NCI-H2171 (cell line): Measurements from ENCODE around the gene SUSD6.
A peak's percentile ranks its signal among the peaks of the same experiment; 100 is the strongest.
"Not testable (repeated sequence)": the region's sequence is repeated elsewhere in the genome, so short reads cannot be mapped to it uniquely, and the experiment has no call there.

Experiments used
- DNase-seq: peaks from one replicate; lab custom pipeline; 2025; lab: John Stamatoyannopoulos, UW

Gene SUSD6

DNA sequence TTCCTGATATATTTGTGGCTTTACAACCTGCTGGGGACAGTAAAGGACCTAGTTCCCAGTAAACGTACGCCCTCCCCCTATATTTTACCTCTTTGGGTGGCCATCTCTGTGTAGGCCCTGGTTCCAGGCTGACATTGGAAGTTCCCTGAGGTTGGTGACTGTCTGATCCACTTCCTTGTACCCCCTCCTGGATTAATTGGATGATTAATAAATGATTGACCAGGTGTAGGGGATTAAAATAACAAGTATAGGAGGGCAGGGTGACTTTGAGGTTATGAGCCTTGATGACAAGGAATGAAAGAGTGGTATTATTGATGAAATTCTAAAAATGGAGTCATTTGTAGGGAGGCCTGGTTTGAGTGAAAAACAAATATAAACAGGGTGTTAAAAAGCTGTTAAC lies 9.6 kb downstream of the SUSD6 start:
- no peak for DNase-seq

DNA sequence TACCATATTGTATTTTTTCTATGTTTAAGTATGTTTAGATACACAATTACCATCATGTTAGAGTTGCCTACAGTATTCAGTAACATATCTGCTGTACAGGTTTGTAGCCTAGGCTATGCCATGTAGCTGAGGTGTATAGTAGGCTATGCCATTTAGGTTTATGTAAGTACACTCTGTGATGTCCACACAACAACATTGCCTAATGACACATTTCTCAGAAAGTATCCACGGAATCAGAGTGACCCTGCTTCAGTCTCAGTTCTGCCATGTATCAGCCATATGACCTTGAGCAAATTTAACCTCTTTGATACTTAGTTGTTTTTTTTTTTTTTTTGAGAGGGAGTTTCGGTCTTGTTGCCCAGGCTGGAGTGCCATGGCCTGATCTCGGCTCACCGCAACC lies 12.7 kb downstream of the SUSD6 start:
- no peak for DNase-seq

DNA sequence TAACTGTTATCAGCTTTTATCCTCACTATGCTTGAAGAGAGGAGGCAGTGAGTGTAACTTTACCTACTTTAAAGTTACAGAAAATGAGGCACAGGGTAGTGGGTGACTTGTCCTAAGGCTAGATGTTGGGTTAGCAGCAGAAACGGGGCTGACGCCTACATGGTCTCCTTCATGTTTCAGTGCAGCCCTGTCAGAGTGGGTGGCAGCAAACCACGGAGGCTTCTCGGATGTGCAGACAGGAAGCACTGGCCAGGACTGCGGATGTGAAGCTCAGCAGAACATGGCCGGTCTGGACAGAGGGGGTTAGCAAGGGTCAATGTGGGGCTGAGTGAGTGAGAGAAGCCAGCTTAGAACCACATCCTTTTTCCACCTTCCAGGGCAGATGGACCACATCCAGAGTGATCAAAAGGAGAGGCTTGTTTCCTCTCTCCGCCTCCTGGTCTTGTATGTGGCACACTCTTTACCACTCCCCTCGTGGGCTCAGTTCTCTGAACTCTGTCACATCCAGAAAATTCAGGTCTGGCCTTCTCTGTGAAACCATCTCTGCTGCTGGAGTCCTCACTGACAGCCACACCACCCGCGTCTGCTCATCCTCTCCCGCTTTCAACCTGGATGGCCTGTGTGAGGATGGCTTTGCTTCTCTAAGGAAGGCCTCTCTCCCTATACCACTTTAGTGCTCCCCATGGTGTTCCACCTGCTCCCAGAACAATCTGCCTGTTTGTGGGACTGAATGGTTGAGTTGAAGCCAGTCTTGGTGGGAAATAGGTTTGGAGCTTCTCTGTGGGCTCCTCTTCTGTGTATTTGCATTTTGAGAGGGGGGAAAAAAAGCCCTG lies 14.1 kb downstream of the SUSD6 start:
- DNase-seq: no peak

DNA sequence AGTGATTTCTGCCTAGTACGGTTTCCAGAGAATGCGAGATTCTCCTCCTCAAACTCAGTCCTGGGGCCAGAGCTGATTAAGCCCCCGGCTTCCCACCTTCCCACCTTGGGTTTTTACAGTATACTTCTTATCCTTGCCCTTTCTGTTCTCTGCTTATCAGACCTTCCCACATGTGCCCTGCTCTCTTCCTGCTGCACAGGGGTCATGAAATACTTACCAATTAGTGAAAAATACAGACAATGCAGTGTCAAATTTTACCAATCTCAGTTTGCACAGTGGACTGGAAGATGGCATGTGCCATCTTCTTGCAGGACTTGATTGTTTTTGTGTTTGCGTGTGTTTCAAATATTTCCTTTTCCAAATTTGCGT lies 14.7 kb downstream of the SUSD6 start:
- no peak for DNase-seq

DNA sequence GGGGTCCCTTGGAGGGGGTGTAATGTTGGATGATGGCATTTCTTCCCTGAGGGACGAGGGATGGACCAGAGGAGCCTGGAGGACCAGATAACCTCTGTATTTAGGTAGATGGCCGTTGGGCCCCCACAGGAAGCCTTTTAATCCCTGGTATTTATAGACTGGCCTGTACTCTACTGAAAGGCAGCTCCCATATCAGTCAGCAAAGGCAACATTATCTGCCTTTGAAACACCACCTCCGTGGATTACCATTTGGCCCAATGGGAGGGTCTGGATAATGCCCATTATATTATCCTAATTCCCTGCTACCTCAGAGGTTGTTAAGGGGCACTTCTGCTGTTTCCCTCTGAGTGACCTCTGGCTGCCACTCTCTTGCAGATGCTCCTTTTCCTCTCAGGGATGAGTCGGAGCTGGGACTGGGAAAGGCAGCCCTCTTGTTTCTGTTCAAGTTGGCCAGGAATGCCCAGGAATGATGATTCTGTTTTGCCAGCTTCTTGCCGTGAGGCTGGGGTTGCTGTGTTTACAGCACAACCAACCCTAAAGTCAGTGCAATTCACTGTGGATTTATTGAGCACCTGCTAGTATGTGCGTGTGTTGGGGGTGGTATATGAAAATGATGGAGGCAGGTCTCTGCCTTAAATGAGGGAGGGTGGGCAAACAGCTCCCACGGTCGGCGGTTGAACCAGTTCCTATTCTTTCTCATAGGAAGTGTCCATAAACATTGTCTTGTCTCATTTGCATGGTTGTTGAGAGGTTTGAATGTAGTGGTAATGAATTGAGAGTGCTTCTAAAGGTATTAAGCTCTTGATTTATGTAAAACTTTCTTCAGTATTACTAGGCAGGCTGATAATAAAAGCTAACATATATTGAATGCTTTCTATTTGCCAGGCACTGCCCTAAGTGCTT lies 18.1 kb downstream of the SUSD6 start:
- DNase-seq: no peak

DNA sequence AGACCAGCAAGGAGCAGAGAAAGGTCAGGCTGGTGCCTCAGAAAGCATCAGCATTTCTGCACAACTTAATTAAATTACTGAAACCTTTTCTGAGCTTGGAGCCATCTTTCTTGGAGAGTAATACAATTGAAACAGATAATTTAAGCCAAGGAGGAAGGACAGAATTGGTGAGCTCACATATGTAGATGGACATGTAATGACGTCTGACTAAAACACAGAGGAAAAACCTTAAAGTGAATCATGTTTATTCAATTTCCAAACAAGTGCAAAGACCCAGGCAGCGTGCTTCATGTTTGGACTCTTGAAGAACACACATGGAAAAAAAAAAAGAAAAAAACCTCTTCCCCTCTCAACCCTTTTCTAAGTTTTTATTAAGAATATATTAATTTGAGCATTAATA lies 19.0 kb downstream of the SUSD6 start:
- DNase-seq: no peak

DNA sequence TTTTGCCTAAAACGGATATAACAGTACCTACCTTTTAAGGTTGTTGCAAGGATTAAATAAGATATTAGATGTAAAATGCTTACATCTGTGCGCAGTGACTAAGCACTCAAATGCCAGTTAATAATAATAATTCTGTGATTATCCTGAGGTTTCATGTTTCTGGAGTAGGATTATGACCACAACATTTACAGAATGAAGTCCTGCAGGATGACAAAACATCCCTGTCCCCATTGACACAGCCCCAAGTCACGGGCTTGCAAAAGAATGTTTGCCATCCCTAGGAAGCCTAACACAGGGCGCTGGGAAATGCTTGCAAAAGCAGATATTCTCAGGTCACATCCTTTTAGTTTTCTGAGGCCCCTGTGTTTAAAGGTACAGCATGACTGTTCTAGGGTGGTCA lies 20.1 kb downstream of the SUSD6 start:
- no peak for DNase-seq

DNA sequence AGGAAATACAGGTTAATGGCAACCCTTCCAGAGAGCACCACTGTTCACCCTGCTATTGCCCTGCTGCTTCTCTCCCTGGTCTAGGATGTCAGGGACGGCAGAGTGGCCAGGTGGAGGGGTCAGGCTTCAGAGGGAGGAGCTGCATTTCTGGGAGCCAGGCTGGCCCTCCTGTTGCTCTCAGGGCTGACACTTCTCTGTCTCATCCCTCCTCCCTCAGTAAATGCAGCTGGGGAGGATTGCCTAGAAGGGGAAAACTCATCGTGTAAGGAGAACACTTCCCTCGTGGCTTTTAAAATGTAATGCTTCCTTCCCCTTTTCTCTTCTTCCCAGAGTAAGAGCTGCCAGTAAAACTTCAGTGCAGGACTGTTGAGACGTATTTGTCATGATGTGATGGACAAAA lies 20.8 kb downstream of the SUSD6 start:
- no peak for DNase-seq

DNA sequence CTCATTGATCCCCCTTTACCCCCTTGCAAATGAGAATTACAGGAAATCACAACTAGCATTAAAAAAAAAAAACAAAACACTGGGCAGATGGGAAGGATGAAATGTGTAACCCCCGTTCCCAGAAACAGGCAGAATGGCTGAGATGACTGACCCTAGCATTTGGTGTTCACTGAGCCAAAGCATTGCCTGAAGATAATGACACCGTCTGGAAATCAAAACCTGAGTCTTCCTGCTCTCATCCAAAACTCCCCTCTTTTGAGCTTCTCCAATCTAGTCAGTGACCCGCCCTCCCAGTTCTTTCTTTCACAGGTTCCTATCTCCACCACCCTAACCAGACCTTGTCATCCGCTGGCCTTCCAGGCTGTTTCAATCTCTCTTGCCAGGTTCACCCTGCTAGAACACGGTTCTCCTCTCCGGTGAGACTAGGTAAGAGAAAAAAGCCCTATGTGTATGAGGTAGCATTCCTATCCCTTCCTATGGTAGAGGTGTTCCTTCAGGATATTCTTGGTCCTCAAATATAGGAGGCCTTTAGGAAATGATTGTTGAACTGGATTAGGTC lies 21.3 kb downstream of the SUSD6 start:
- no peak for DNase-seq

DNA sequence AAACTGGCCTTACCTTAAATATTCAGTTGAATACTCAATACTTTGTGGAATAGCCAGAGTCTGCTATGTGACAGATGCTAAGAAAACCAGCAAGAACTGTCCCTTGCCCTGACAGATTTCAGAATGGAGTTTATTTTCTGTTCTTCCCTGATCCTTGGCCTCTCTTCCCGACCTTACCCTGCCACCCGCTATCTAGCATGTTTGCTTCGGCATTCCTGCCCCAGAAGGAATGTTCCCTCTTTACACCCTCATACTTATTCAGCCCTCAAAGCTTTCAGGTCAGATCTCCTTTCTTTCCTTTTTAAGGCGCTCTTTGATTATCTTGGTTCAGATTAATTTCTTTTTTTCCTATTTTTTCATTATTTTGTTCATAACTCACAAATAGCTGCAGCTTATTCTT lies 21.8 kb downstream of the SUSD6 start:
- DNase-seq: no peak

DNA sequence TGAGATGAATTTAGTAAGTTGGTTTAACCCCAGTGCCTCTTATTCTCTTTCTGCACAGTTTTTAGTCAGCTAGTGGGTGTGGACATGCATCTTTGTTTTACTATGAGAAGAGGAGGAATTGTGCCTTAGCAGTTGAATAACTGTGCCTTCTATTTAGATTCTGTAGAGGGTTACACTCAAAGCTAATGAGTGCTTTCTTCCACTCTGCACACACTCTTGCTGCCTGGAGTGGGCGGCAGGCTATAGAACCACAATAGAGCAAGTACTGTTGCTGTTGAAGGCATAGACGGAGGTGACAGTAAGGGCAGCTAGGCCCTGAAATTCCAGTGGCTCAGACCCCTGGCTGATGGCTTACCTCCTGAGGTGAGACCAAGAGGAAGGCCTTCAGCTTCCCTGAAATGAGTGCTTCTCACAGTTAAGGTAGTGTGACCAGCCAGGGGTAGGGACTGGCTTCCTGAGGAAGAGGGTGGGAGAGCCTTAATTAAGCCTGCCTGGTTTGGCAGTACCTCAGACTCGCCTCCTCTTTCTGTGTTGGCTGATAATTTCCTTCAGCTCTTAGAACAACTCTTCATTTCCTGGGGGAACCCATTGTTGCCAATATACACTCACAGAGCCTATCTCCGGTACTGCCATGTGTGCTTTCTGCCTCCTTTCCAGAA lies 24.7 kb downstream of the SUSD6 start:
- no peak for DNase-seq

DNA sequence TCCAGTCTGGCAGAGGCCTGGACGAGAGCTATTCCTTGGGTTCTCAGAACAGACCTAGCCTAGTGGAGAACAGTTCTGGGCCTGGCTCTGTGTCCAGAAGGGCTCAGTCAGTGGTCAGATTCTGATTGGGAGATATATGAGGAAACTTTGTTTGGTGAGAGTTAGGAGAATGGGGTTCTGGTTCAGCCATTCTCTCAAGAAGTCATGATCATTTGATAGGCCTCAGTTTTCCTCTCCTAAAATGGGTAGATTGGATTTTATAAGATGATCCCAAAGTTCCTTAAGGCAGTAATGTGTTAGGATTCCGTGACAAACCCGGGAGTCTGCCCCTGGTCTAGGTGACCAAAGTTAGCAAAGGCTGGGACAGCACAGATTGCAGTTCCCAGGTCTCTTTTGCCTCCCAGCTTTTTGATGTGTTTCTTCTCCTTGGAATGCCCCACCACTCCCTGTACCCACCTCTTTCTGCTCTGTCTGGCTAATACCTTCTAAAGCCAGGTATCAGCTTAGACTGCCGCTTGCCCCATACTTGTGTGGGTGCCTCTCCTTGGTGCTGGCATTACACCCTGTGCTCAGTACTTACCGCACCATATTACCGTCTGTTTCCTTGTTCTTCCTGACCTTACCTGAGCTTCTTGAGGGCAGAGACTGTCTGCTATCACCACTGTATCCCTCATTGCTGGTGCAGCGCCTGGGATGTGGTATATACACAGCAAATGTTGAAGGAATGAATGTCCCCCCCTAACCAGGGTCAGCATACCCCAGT lies 25.5 kb downstream of the SUSD6 start:
- no peak for DNase-seq

DNA sequence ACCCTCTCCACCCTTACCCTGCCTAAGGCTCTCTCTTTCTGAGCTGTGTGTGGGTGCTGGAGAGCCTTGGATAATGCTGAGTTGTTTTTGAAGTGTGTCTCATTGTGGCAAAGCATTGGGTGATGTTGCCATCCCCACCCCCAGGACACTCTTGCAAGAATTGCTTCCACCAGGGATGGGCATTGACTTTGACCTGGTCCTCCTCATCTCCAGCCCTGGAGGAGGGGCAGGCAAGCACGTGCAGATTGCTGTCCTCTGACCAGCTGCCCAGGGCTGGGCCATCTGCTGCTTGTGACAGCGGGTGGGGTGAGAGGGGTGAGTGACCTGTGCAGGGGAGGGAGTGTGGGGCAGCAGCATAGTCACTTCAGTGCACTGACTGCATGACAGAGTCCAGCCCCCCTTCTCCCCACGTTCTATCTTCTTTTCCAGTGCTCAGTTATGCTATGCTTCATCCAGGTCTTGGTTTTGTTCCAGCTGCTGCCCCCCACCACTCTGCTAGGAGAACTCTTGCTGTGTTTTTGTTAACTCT lies 26.2 kb downstream of the SUSD6 start:
- DNase-seq: no peak

DNA sequence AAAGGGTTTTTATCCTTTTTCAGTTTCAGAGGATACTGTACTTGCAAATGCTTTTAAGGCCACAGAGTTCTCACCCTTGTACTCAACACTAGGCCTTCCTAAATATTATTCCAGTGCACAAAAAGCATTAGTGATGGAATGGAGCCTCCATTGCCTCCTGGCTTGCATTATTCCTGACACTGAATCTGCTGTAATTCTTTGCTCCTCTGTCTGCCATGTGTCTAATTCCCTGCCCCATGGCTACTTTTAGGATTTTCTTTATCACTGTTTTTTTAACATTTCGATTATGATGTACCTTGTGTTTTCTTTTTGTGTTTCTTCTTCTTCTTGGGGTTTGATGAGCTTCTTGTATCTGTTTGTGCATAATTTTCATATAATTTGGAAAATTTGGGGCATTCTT lies 29.5 kb downstream of the SUSD6 start:
- no peak for DNase-seq

DNA sequence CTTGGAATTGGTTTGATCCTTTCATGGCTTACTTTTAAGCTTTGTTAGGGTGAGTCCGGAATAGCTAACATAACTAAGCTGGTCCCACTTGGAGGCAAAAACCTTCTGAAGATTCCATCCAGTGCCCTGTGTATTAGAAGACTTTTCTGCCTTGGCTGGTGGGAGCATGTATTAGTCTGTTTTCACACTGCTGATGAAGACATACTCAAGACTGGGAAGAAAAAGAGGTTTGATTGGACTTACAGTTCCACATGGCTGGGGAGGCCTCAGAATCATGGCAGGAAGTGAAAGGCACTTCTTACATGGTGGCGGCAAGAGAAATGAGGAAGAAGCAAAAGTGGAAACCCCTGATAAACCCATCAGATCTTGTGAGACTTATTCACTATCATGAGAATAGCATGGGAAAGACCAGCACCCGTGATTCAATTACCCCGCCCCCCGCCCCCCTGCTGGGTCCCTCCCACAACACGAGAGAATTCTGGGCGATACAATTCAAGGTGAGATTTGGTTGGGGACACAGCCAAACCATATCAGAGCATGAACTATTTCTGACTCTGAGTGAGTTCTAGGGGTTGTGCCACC lies 30.9 kb downstream of the SUSD6 start:
- not testable (repeated sequence) for DNase-seq

DNA sequence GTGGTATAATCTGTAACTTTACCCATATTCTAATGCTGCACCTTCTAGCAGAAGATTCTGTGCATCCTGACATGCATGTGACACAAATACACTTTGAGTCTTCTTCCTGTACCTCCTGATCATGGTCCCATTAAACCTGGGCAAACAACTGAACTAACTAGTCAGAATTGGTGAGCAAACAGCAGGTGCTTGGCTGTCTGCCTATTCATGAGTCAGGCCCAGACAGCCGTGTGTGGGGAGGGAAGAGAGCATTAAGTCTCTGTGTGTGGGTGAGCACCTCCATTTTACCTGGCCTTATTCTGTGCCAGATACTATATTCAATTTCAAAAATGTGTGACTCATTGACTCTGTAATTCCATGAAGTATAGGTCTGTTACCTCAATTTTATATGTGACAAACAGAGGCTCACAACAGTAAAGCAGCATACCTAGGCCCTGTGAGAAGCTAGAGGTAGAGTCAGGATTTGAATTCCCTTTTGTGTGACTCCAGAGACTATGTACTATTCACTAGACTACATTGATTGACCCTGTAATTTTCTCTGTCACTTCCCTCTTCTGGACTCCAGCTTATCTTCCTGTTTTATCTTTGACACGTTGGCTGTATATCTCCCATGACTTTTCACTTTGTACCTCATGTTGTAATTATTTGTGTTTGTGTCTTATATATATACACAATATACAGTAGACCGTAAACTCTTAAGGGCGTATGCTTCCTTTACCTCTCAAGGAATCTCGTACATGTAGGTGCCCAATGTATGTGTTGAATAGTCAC lies 32.2 kb downstream of the SUSD6 start:
- DNase-seq: peak; percentile 69

DNA sequence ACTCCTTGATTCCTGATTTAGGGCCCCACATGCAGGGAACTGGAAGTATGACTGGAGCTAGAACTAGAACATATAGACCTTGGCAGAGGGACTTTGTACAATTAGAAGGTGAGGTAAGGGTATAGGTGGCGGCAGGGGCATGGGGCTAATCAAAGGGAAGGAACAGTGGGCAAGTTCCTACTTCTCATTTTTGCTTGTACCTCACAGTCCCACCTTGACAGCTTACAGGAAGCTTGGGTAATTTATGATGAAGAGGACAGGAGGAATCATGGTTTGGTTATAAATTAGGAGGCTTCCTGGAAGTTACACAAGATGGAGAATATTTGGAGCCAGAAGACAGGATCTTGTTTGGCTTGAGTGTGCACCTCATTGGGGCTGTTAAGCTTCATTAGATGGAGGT lies 33.4 kb downstream of the SUSD6 start:
- no peak for DNase-seq

DNA sequence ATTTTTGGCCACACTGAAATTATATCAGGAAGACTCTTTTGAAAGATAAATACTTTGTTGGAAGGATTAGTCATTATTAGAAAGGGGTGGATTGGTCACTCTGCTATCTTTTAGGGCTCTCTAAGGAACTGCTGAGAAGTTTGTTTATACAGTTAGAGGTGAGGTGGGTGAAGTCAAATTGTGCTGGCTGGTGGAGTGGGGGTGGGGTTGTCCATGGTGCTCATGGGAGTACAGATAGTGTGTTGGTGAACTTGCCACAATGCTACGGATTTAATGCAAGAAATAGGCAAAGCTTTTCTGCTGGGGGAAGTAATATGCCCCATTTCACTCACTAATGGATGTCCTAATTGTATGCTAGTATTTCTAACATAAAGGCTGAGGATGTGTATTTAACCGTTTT lies 35.8 kb downstream of the SUSD6 start:
- DNase-seq: no peak

DNA sequence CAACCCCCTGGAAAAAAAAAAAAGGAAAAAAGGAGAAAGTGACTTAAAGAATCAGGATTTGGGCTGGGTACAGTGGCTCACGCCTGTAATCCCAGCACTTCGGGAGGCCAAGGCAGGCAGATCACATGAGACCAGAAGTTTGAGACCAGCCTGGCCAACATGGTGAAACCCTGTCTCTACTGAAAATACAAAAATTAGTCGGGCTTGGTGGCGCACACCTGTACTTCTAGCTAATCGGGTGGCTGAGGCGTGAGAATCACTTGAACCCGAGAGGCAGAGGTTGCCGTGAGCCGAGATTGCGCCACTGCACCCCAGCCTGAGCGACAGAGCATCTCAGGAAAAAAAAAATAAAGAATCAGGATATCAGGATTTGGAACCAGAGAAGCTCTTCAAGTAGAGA lies 36.2 kb downstream of the SUSD6 start:
- not testable (repeated sequence) for DNase-seq
